HG02759 (cell line): Measurements from ENCODE around the gene PCDH9.
"Not testable (repeated sequence)": the region's sequence is repeated elsewhere in the genome, so short reads cannot be mapped to it uniquely, and the experiment has no call there.

Source experiments
- ATAC-seq: cut with Tn5 transposase; IDR thresholded peaks from one replicate; pipeline ENCODE4 v1.9.1; 2021; ENCODE audit warnings: mild to moderate bottlenecking, moderate library complexity; ENCODE audit not compliant: unreplicated experiment

Gene PCDH9

DNA sequence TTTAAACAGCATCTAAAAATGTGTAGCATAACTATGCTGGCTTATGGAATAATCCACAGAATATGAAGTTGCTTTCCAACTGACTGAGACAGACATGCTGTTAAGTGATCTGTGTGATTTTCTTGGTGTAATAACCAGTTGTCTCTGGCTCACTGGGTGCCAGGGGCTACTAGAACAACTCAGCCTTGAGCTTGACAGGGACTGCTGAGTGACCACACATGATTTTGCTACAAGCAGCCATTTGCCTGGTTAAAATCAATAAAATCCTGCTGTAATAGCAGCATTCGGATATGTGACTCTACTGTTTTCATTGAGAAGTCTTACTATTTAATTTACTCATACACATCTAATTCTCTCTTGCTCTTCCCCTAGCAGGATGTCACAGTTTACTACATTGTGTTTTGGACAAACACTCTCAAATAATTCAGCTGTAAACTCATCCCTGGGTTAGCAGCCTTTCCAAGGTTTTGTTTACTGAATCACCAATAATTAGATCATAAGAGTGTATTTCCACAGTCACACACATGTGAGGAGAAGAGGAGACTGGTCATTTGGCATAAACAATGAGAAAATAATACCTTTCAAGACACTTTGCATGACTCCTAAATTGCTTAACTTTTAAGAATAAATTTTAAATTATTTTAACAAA is 426.2 kb downstream of the PCDH9 start:
- ATAC-seq, result no peak

GRCh38 chr13:66803013-66803807 is 426.9 kb downstream of the PCDH9 start:
- ATAC-seq, result no peak

GRCh38 chr13:66795636-66796035 is 434.5 kb downstream of the PCDH9 start:
- no peak for ATAC-seq

DNA sequence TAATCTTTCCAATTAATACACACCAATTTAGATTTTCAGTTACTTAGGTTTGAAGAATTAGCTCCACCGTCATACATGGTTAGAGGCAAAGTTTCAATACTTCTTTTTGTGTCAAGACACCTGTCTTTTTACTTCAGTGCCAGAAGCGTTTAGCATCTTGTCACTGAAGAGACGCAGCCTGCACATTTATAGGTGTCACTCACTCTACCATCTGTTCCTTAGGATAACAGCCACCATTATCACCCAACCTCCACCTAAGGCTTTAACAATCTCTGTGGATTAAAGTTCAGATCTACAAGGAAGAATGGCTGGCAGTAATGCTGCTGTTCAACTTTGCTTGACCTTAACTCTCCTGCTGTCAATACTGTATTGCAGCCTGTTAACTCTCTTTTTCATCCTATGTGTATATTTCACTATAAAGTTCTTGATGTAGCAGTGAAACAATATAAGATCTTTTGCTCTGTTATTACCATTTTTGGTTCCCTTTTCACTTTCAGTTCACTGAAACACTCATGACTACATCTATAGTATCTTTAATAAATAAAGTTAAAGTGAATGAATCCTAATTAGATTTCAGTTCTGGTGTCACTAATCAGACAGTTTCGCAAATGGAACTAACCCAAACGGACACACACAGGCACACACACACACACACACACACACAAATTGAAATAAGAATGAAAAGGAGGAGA is 435.6 kb downstream of the PCDH9 start:
- ATAC-seq, result peak; percentile 65

DNA sequence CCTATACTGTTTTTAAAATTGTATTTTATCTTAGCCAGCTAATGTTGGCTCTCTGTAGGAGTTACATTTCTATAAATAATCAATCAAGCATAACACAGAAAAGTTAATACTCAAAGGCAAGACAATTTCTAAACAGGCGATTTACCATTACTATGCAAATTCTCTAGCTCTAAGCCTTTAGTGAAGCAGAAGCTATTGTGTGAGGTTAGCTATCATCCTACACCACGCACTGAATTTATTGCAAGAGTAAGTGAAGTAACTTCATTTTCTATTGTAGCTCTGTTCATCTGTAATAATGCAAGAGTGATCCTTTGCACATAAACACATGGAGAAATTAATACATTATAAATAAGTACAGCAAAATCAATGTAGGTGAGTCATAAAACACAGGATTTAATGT is 439.3 kb downstream of the PCDH9 start:
- ATAC-seq, result no peak

DNA sequence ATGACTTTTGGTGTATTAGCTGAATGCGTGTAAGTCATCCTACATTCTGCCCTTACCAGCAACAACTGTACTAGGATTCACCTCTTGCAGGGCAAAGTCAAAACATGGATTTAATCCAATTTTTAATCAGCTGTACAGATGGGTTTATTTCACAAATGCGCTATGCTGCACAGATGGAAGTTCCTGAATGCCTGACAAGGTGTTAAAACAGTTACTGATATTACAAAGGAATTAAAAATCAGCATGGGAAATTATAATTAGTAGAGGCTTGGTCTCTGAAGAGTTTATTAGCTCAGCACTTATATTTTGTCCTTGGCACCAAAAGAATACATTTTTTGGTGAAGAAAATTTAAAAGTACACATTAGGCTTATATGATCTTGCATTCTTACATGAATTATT is 448.9 kb downstream of the PCDH9 start:
- ATAC-seq, result no peak

DNA sequence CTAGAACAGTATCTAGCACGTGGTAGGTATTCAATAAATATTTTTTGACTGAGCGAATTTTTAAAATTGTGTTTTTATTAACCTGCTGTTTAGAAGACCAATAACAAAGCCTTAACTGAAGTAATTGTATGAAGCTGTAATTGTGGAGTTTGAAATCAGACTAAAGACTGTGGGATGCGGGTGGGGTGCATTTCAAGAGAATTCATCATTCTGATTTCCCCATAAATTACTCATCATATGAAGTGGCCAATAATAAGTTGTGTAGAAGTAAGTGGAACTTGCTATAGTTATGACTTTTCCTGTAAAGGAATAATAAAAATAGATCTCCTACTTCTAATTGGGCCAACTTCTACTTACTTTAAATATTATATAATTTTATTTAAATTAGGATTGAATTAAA is 449.3 kb downstream of the PCDH9 start:
- no peak for ATAC-seq

GRCh38 chr13:66778461-66778860 is 451.7 kb downstream of the PCDH9 start:
- ATAC-seq, result no peak

GRCh38 chr13:66775196-66775595 is 454.9 kb downstream of the PCDH9 start:
- ATAC-seq, result no peak

DNA sequence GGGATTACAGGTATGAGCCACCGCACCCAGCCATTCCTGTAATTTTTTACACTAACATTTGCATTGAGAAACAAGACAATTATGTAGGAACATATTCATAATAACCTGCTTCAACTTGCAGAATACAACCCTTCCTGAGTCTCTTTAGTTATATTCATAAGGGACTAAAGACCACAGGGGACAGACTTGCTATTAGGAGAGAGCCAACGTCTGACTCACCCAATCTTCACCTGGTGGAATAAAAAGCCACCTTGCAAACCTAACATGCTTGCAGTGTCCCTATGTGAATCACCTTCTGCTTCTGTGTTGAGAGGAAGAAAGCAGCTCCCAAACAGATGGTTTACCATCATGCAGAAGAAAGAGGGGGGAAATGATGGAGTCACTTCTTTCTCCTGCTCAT is 456.1 kb downstream of the PCDH9 start:
- ATAC-seq, result no peak

GRCh38 chr13:66765559-66765958 is 464.6 kb downstream of the PCDH9 start:
- ATAC-seq, result no peak

GRCh38 chr13:66760678-66761077 is 469.5 kb downstream of the PCDH9 start:
- ATAC-seq, result not testable (repeated sequence)

- no peak for ATAC-seq
These were observed 470.2 kb downstream of the PCDH9 start for GRCh38 chr13:66759919-66760318.

GRCh38 chr13:66751691-66752090 is 478.4 kb downstream of the PCDH9 start:
- no peak for ATAC-seq

DNA sequence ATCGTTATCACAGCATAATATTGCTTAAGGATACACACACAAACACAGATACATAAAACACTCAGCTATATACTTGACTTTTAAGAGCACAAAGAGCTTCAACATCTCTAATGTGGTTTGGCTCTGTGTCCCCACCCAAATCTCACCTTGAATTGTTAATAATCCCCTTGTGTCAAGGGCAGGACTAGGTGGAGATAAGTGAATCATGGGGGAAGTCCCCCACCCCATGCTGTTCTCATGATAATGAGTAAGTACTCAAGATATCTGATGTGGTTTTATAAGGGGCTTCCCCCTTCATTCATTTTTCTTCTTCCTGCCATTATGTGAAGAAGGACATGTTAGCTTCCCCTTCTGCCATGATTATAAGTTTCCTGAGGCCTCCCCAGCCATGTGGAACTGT is 481.4 kb downstream of the PCDH9 start:
- ATAC-seq, result no peak

DNA sequence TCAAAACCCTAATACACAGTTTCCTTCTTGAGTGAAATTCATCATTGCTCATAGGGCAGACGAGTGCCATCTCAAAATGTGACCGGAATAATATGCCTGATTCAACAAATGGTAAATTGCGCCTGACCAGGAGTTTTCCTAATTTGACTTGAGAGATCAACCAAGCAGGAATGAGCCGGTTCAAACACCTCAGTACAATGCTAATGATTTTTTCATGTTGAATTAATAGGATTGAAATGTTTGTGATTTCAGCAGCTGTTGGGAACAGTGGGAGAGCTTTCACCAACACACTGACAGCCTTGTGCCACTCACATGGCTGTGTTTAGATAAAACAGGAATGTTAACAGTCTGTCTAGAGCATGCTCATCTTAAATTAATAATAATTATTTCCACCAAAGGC is 484.8 kb downstream of the PCDH9 start:
- no peak for ATAC-seq

- no peak for ATAC-seq
These were observed 506.6 kb downstream of the PCDH9 start for GRCh38 chr13:66723576-66723975.

DNA sequence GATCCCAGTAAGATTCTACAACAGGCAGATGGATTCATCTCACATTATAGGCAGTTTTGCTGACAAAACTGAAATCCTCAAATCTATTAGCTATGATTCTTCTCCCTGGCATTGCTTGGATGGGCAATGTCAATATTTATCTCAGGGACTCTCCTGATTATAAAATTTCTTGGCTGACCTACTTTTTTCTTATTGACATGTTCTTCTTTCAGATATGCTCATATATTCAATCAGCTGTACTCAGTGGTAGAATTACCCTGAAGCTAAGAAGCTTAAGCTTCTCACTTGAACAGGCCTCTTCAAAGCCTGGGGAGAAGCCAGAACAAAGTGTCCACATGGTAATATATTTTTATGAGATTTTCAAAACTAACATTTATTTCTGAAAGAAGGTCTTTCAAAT is 513.6 kb downstream of the PCDH9 start:
- ATAC-seq, result no peak

DNA sequence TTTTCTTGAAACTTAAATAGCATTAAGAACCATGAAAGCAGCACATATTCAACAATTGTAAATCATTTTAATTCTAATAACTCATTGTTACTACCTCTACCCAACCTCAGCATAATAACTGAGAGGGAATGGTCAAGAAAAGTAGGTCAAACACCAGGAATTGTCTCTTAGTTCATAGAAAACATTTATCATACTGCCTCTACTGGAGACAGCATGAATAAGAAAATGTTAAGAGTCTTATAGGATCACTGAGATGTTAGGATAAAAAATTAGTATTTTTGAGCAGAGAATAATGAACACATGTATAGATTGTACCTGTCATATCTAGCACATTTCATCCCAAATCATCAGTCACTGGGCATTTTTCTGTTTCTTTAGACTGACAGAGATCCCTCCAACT is 515.3 kb downstream of the PCDH9 start:
- no peak for ATAC-seq

DNA sequence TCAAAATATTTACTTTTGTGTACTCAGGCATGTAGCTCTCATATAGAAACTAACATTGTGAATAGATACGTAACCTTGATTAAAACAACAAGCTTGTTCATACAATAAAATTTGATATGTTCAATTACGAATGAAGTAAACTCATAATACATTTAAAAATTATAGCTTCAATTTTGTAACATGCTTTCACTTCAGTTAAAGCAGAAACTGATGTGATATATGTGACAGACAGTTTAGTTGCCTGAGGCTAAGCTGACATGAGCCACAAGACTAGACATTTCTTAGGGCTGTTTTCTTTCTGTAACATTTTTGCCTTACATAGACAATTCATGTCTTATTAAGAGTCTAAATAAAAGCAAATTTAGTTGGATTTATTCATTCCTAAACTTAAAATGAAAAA is 526.0 kb downstream of the PCDH9 start:
- no peak for ATAC-seq

DNA sequence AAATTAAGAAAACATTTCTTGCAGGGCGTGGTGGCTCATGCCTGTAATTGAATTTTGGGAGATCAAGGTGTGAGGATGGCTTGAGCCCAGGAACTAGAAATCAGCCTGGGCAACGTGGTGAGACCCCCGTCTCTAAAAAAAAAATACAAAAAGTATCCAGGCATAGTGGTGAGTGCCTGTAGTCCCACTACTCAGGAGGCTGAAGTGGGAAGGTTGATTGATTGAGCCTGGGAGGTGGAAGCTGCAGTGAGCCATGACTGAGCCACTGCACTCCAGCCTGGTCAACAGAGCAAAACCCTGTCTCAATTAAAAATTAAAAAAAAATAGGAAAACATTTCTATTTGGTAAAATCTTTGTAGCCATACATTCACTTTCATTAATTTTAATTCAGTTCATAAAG is 526.5 kb downstream of the PCDH9 start:
- ATAC-seq, result no peak

DNA sequence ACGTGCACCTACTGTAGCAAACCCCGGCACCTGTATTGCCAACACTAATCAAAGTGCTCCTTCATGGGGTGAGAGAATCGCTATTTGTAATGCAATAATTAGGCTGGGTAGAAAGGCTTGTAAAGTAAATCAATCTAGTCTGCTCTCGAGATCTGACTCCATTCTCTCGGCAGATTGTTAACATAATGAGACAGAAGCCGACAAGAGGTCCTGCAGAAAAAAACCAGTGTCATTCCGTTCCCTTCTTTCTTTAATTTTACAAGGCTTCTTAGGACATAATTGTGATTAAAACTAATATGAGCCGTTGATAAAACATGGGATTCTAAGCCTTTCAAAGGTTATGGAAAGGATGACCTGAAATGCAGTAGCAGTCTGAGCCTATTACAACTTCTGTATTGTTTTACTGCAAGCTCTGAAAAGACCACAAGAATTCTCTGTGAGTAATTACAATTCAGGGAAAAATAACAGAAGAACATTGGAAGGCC is 530.0 kb downstream of the PCDH9 start:
- ATAC-seq, result no peak
